HG02610 (cell line): Measurements from ENCODE around the gene CABP4.
A peak's percentile ranks its signal among the peaks of the same experiment; 100 is the strongest.
"Not testable (repeated sequence)": the region's sequence is repeated elsewhere in the genome, so short reads cannot be mapped to it uniquely, and the experiment has no call there.

Source experiments
- ATAC-seq: cut with Tn5 transposase; IDR thresholded peaks from one replicate; pipeline ENCODE4 v1.9.1; 2021; ENCODE audit warnings: mild to moderate bottlenecking, moderate library complexity; ENCODE audit not compliant: unreplicated experiment

Gene CABP4

GRCh38 chr11:67476692-67477091 lies 21.5 kb downstream of the CABP4 start:
- ATAC-seq, result not testable (repeated sequence)

GRCh38 chr11:67477344-67478050 lies 22.3 kb downstream of the CABP4 start:
- ATAC-seq, result not testable (repeated sequence)

- ATAC-seq, result no peak
These were observed 27.2 kb downstream of the CABP4 start for GRCh38 chr11:67482275-67482826.

- ATAC-seq, result peak; percentile 70
These were observed 28.0 kb downstream of the CABP4 start, which contains the start of gene AIP for GRCh38 chr11:67482827-67483798. TSS of gene AIP (plus strand) at chr11:67483026. CDS start at chr11:67483159, 133 bp downstream.

- no peak for ATAC-seq
These were observed 28.9 kb downstream of the CABP4 start for GRCh38 chr11:67483831-67484665.

GRCh38 chr11:67484847-67485311 lies 29.7 kb downstream of the CABP4 start:
- ATAC-seq, result no peak

- not testable (repeated sequence) for ATAC-seq
These were observed 30.8 kb downstream of the CABP4 start for GRCh38 chr11:67485873-67486361.

GRCh38 chr11:67486481-67487195 lies 31.5 kb downstream of the CABP4 start:
- no peak for ATAC-seq

- ATAC-seq, result no peak
These were observed 34.2 kb downstream of the CABP4 start for GRCh38 chr11:67489203-67489884.

- no peak for ATAC-seq
These were observed 35.0 kb downstream of the CABP4 start for GRCh38 chr11:67489885-67490726.

GRCh38 chr11:67490727-67491065 lies 35.5 kb downstream of the CABP4 start:
- no peak for ATAC-seq

- no peak for ATAC-seq
These were observed 36.3 kb downstream of the CABP4 start for GRCh38 chr11:67491276-67492068.

- no peak for ATAC-seq
These were observed 37.0 kb downstream of the CABP4 start for GRCh38 chr11:67492069-67492727.

GRCh38 chr11:67492801-67493547 lies 37.8 kb downstream of the CABP4 start:
- no peak for ATAC-seq

- no peak for ATAC-seq
These were observed 38.6 kb downstream of the CABP4 start for GRCh38 chr11:67493548-67494370.
